Astrocyte (in vitro differentiated cells and primary cell): ENCODE results near the gene MYL7. TPM values are rescaled to one million over a fixed set of nuclear protein-coding genes. Genes with fewer than 3 reads are reported as not detected.
"Not testable (repeated sequence)": the region's sequence is repeated elsewhere in the genome, so short reads cannot be mapped to it uniquely, and the experiment has no call there.

ENCODE experiments used
- DNase-seq: peaks from one replicate; pipeline ENCODE4 v3.0.0-alpha.2; 2010; ENCODE audit warnings: low read depth
- FAIRE-seq: peaks from 2 replicates; lab custom pipeline; 2011; peaks lifted over from hg19 to GRCh38; lab: Jason Lieb, UNC
- H2AFZ ChIP-seq: 2 replicates; pipeline ENCODE4 v1.6.0; 2012; ENCODE audit warnings: low read depth, low read length, inconsistent platforms
- H3K27ac ChIP-seq: 2 replicates; pipeline ENCODE4 v1.5.1; 2011; ENCODE audit warnings: low read depth, low read length, inconsistent platforms
- H3K27me3 ChIP-seq: 2 replicates; pipeline ENCODE4 v1.6.0; 2011; ENCODE audit warnings: low read length, inconsistent platforms; ENCODE audit not compliant: insufficient read depth
- H3K36me3 ChIP-seq: 2 replicates; pipeline ENCODE4 v1.5.1; 2011; ENCODE audit warnings: low read length, inconsistent platforms; ENCODE audit not compliant: insufficient read depth
- H3K4me1 ChIP-seq: 2 replicates; pipeline ENCODE4 v1.5.1; 2011; ENCODE audit warnings: low read length, inconsistent platforms; ENCODE audit not compliant: insufficient read depth
- H3K4me2 ChIP-seq: 2 replicates; pipeline ENCODE4 v1.6.0; 2012; ENCODE audit warnings: low read length, inconsistent platforms
- H3K4me3 ChIP-seq: 2 replicates; pipeline ENCODE4 v1.5.1; 2011; ENCODE audit warnings: low read depth, mild to moderate bottlenecking, low read length, inconsistent platforms; ENCODE audit not compliant: insufficient read depth
- H3K79me2 ChIP-seq: 2 replicates; pipeline ENCODE4 v1.6.0; 2012; ENCODE audit warnings: mild to moderate bottlenecking, low read length, inconsistent platforms; ENCODE audit not compliant: insufficient read depth
- H3K9ac ChIP-seq: 2 replicates; pipeline ENCODE4 v1.6.0; 2012; ENCODE audit warnings: mild to moderate bottlenecking, low read length, inconsistent platforms
- H3K9me3 ChIP-seq: 2 replicates; pipeline ENCODE4 v1.5.1; 2012; ENCODE audit warnings: low read depth, mild to moderate bottlenecking, low read length, inconsistent platforms; ENCODE audit not compliant: insufficient read depth
- H4K20me1 ChIP-seq: 2 replicates; pipeline ENCODE4 v1.6.0; 2012; ENCODE audit warnings: low read length, inconsistent platforms; ENCODE audit not compliant: insufficient read depth
- H3K27ac Mint-ChIP-seq: one replicate; pipeline ENCODE4 v1.8.0; 2021; ENCODE audit warnings: mild to moderate bottlenecking, mixed read lengths; ENCODE audit not compliant: unreplicated experiment
- H3K27me3 Mint-ChIP-seq: one replicate; pipeline ENCODE4 v1.8.0; 2021; ENCODE audit warnings: low read depth, mixed read lengths; ENCODE audit not compliant: unreplicated experiment
- H3K36me3 Mint-ChIP-seq: one replicate; pipeline ENCODE4 v1.8.0; 2021; ENCODE audit warnings: low read depth, mixed read lengths; ENCODE audit not compliant: unreplicated experiment
- H3K4me1 Mint-ChIP-seq: one replicate; pipeline ENCODE4 v1.8.0; 2021; ENCODE audit warnings: low read depth, mixed read lengths; ENCODE audit not compliant: unreplicated experiment
- H3K4me3 Mint-ChIP-seq: one replicate; pipeline ENCODE4 v1.8.0; 2021; ENCODE audit warnings: mild to moderate bottlenecking, moderate library complexity, mixed read lengths; ENCODE audit not compliant: unreplicated experiment
- H3K9me3 Mint-ChIP-seq: one replicate; pipeline ENCODE4 v1.8.0; 2021; ENCODE audit warnings: mild to moderate bottlenecking, mixed read lengths; ENCODE audit not compliant: unreplicated experiment
- EZH2 ChIP-seq: IDR thresholded peaks from 2 replicates; pipeline ENCODE4 v1.6.1; 2012; ENCODE audit warnings: mild to moderate bottlenecking, low read length, inconsistent platforms; ENCODE audit not compliant: insufficient read depth
- total RNA-seq: library from RNA; stranded (reverse); gene quantifications from 2 replicates; pipeline ENCODE4 v1.2.1, GENCODE V29; 2021
- TF ChIP-seq, protein P1 (sequence below): IDR thresholded peaks from 2 replicates; pipeline ENCODE4 v1.5.1; 2011; ENCODE audit warnings: low read depth, mild to moderate bottlenecking, inconsistent platforms, low read length, moderate library complexity; ENCODE audit not compliant: insufficient read depth

Gene MYL7
- total RNA-seq, 1 donor from 2014 or later, result 60.0 TPM

DNA sequence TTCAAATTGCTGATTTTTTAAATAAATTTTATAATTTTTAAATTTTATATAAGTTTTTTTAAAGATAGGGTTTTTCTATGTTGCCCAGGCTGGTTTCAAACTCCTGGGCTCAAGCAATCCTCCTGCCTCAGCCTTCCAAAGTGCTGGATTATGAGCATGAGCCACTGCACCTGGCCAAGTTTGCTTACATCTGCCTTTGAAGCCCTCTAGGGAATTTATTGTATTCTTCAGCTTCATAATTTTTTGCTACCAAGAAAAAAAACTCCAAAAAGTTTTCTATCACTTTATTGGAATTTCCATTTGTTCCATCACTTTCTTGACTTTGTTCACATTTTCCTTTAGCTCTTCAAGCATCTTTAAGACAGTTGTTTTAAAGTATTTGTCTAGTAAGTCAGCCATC lies 14.0 kb downstream of the MYL7 start:
- Mint-ChIP-seq H3K9me3 (peaks cover 18% of the 10 kb centered on the region), H3K4me1 (peaks cover 20% of the 10 kb centered on the region), H3K27me3 (peaks cover 3% of the 10 kb centered on the region), H3K36me3 (peaks cover 3% of the 10 kb centered on the region), H3K4me3 (no peak overlapping the region), H3K27ac (no peak overlapping the region)
- Histone ChIP-seq H3K36me3 (no peaks in the 10 kb centered on the region), H3K9me3 (no peaks in the 10 kb centered on the region), H2AFZ (no peak overlapping the region), H3K79me2 (peaks cover 7% of the 10 kb centered on the region), H3K4me2 (no peak overlapping the region), H3K4me3 (no peak overlapping the region), H3K27ac (no peak overlapping the region), H3K27me3 (no peaks in the 10 kb centered on the region), H4K20me1 (no peaks in the 10 kb centered on the region), H3K4me1 (peaks cover 12% of the 10 kb centered on the region), H3K9ac (no peak overlapping the region)
- no peak for FAIRE-seq
- DNase-seq, result no peak
- no peak for TF ChIP-seq EZH2
- TF ChIP-seq, protein P1, sequence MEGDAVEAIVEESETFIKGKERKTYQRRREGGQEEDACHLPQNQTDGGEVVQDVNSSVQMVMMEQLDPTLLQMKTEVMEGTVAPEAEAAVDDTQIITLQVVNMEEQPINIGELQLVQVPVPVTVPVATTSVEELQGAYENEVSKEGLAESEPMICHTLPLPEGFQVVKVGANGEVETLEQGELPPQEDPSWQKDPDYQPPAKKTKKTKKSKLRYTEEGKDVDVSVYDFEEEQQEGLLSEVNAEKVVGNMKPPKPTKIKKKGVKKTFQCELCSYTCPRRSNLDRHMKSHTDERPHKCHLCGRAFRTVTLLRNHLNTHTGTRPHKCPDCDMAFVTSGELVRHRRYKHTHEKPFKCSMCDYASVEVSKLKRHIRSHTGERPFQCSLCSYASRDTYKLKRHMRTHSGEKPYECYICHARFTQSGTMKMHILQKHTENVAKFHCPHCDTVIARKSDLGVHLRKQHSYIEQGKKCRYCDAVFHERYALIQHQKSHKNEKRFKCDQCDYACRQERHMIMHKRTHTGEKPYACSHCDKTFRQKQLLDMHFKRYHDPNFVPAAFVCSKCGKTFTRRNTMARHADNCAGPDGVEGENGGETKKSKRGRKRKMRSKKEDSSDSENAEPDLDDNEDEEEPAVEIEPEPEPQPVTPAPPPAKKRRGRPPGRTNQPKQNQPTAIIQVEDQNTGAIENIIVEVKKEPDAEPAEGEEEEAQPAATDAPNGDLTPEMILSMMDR, result no peak

DNA sequence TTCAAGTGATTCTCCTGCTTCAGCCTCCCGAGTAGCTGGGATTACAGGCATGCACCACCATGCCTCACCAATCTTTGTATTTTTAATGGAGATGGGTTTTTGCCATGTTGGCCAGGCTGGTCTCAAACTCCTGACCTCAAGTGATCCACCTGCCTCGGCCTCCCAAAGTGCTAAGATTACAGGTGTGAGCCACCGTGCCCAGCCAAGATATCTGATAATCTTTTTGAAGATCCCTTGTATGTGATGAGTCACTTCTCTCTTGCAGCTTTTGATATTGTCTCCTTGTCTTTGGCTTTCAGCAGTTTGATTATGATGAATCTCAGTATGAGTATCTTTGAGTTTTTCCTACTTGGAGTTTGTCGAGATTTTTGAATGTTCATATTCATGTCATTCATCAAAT lies 14.6 kb downstream of the MYL7 start:
- H3K27me3 ChIP-seq, H3K36me3 ChIP-seq, DNase-seq, H4K20me1 ChIP-seq, H3K27ac ChIP-seq, H3K27ac Mint-ChIP-seq, H2AFZ ChIP-seq, H3K4me2 ChIP-seq, H3K27me3 Mint-ChIP-seq, H3K9ac ChIP-seq, H3K36me3 Mint-ChIP-seq, H3K4me3 Mint-ChIP-seq, H3K9me3 ChIP-seq, FAIRE-seq, H3K4me3 ChIP-seq: not testable (repeated sequence)
- H3K4me1 Mint-ChIP-seq, result peaks cover 14% of the 10 kb centered on the region
- Histone ChIP-seq H3K4me1 (peaks cover 12% of the 10 kb centered on the region), H3K79me2 (peaks cover 13% of the 10 kb centered on the region)
- H3K9me3 Mint-ChIP-seq, result peaks cover 18% of the 10 kb centered on the region

DNA sequence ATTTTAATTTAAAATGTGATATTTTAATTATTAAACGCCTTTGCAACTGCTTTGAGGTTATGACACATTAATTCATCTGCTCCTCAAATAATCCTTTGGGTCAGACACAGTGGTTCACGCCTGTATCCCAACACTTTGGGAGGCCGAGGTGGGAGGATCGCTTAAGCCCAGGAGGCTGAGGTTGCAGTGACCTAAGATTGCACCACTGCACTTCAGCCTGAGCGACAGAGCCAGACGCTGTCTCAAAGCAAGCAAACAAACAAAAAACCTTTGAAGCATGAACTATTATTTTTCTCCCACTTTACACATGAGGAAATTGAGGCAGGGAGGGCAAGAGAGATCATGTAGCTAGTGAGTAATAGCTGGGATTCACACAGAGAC lies 16.3 kb downstream of the MYL7 start:
- no peak overlapping the region for H3K4me3 ChIP-seq
- H3K9me3 ChIP-seq, result no peaks in the 10 kb centered on the region
- no peak overlapping the region for H3K9ac ChIP-seq
- TF ChIP-seq, protein P1, result no peak
- no peak for TF ChIP-seq EZH2
- H3K27ac ChIP-seq, result no peak overlapping the region
- Mint-ChIP-seq H3K4me3 (peak overlapping the region; percentile 5), H3K36me3 (peaks cover 8% of the 10 kb centered on the region), H3K27me3 (peaks cover 3% of the 10 kb centered on the region), H3K4me1 (peaks cover 8% of the 10 kb centered on the region), H3K9me3 (peaks cover 18% of the 10 kb centered on the region), H3K27ac (peak overlapping the region; percentile 47)
- peaks cover 5% of the 10 kb centered on the region for H4K20me1 ChIP-seq
- H3K4me1 ChIP-seq, result peaks cover 12% of the 10 kb centered on the region
- peaks cover 26% of the 10 kb centered on the region for H3K79me2 ChIP-seq
- H3K4me2 ChIP-seq, result no peak overlapping the region
- no peaks in the 10 kb centered on the region for H3K27me3 ChIP-seq
- no peak overlapping the region for H2AFZ ChIP-seq
- H3K36me3 ChIP-seq, result peaks cover 9% of the 10 kb centered on the region
- FAIRE-seq (no peak), DNase-seq (no peak)
